GF-D8 (cell line): ENCODE results near the gene LYRM2.

Source experiments
- DNase-seq: peaks from one replicate; lab custom pipeline; 2025; lab: John Stamatoyannopoulos, UW

Gene LYRM2

DNA sequence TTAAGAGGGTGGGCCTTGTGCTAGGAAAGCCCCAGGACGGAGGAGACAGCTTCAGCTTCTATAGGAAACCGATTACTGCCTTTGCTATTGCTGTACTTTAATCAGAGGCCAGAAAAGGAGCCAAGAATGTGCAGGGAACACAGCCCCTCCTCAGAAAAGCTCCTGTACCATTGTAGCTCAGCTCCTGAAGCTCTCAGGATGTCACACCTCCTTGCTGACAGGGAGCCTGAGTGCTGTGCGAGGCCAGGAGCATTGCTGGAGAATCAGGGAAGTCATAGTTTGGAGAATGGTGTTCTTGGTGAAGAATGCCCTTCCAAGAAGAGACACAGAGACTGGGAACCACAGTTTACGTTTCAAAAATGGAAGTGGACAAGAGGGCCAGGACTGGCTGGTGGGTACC is 46.8 kb downstream of the LYRM2 start:
- no peak for DNase-seq

DNA sequence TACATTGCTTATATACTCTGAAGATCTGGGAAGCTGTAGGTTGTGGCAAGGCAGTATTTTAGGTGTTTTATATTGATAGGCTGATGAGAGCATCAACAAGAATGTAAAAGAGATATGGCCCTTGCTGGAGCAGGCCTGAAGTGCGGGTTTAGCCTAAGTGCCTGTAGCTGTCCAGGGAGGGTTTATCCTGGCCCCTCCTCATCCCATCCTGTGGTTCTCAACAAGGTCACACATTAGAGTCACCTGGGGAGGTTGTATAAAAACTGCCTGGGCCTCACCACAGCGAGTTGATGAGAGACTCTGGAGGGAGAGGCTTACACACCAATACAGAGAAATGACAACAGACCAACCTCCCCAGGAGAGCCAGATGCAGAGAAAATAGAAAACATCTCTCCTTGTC is 48.4 kb downstream of the LYRM2 start:
- no peak for DNase-seq

DNA sequence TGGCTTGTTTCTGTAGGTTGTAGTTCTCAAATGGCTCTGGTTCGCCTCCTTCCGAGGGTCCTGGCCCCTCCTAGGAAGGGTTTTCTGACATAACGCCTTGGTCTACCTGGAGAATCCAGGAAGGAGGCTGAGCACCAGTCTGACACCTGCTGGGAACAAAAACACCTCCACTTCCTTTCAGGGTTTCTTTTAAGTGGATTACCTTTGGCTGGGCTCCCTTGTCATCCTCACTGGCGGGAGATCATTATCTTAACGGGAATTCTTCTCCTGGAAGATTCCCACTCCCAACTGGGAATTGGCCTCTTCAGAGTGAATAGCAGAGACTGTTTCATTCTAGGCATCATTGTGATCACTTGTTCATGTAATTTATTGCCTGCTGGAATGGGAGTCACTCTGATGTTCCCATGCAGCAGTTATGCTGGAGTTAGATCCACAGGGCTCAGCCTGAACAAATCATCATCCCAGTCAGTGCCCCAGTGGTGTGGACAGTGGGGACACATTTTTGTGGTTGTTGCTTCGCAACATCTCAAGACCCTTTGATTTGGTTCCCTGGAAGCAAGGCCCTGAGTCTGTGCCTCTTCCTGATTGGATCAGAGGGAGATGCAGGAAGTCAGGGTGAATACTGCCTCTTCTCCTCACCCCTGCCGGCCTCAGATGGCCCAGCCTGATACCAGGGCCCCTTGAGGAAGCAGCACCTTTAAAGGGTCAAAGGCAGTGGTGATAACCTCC is 49.1 kb downstream of the LYRM2 start:
- DNase-seq = no peak

DNA sequence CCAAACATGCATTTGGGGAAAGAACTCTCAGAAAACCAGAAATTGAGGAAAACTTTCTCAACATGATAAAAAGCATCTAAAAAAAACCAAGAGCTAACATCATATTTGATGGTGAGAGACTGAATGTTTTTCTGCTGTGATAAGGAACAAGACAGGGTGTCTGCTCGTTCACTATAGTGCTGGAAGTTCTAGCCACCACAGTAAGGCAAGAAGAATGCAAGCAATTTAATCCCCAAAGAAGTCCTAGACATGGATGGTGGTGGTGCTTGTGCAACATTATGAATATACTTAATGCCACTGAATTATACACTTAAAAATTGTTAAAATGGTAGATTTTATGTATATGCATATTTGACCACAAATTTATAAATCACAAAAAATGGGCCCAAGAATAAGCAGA is 53.4 kb downstream of the LYRM2 start:
- DNase-seq = no peak

DNA sequence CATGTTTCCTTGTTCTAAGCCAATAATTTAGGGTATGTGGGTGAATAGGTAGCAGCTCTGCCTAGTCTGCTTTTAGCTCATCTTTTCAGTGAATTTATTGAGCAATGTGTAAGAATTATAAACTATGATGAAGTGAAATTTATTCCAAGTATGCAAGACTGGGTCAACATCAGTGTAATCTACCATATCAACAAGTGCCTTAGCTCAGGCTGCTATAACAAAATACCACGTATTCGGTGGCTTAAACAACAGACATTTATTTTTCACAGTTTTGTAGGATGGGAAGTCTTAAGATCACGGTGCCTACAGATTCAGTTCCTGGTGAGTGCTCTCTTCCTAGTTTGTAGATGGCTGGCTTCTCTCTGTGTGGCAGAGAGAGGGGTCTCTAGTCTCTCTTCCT is 54.0 kb downstream of the LYRM2 start:
- DNase-seq = no peak

DNA sequence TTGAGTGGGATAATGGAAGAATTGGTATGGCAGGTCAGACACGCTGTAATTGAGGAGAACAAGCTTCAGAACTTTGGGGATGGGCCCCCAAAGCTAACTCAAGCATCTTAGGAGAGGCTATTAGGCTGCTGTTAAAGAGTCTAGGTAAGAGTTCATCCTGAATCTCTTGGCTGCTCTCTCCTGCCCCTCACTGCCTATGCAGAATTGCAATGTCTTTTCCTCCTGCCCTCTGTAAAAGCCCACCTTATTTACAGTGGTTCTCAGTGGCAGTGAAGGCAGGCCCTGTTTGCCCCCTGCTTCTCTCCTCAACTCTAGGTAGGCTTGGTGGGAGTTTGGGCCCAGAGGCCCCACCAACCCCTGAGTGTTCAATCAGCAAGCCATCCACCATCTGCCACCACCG is 55.0 kb downstream of the LYRM2 start:
- DNase-seq = no peak

DNA sequence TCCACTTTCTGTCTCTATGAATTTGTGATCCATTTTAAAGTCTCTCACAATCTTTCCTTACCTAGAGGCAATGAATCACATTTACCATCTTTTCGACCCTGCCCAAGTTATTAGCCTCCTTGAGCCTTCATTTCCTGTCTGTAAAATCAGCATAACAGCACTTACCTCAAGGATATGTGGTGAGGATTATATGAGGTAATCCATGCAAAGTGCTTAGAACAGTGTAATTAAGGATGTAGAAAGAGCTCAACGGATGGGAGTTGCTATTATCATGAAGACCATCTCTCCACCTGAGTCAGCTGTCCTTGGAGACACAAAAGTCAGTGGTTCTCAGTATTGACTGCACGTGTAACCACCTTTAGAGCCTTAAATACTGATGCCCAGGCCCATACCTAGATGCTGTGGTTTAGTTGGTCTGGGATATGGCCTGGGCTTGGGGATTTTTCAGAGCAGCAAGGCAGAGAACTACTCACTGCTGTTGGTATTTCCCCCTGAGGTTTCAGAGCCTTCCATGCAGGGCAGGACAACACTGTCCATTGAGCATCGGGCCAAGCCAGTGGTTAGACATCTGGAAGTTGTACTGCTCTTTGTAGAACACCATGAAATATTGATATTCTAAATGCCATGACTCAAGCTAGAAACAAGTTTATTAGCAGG is 55.8 kb downstream of the LYRM2 start:
- DNase-seq = no peak

DNA sequence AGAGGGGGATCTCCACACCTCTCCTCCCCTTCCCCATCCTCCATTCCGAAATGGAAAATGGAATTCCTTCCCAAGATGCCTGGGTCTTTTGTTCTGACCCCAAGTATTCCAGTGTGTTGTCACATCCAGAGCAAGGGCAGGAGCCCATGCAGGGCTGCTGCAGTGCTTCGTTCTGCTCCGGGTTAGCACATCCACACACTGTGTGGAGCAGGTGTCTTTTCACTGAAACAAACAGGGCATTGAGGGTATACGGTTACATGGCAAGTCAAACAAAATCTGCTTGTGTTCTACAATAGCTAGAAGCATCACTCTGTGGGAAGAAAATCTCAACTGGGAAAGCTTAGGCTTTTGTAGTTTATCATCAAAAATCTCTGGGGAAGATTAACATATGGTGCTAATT is 56.9 kb downstream of the LYRM2 start:
- DNase-seq = no peak

DNA sequence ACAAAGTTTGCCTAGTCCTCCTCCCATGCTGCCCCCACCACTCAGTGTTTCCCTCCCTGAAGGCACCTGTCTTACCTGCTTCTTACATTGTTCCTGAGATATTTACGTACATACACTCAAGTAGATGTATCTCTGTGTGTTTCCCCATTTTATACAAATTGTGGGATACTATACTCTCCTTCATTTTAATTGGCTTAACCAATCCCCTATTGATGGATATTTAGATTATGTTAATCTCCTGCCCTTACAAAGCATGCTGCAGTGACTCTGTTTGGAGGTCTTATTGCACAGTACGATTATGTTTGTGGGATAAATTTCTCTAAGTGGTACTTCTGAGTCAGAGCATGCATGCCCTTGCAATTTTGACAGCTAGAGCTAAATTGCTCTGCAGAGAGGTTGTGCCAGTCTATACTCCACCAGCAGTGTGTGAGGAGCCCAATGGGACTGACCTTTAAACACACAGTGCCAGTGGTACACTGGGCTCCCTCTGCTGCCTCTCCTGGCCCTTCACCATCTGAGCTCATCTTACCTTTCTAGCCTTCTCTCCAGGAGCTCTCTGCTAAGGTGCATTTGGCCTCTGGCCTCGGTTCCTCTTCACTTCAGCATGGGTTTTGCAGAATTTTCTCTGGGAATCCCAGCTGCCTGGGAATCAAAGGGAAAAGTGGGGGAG is 57.4 kb downstream of the LYRM2 start:
- no peak for DNase-seq

DNA sequence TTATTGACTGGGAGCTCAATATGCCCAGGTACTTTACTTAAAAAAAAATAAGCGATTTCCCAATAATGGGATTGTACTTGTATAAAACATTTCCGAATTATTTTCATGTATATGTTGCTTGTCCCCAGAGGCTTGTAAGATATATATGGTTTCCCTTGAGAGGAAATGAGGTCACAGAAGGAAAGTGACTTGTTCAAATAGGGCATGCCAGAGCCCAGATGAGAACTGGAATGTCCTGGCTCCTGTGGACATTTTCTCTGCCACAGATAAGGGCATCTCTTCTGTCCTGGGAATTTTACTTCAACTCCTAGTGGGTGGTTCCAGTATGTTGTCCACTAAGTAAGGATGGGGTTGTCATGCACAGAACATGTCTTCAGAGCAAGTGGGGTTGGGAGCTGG is 63.0 kb downstream of the LYRM2 start:
- DNase-seq = no peak

DNA sequence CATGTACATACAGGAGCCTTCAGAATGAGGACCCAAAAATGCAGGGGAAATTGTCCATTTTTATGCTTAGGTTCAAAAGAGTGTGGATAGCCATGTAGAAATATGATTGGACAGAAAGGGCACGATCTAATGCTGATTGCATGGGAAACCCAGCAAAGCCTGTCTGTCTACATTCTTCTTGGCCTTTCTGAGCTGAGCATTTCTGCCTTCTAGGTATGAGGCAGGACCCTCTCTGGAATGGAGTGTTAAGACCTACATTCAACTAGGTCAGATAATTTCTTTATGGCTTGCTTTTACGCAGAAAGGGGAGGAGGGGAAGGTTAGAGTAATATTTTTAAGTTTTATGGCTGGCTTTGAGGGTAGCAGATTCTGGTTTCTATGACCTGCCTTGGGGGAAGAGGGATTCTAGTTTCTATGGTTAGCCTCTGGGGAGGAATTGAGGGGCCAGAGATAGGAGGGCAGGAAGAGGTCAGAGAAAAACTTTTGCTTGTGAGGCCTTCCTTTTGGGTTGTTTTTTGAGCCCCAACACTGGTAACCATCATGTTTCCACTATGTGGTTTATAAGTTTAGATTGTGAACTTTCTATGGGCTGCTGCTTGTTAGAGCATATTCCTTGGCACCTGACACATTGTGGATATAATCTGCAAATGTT is 63.5 kb downstream of the LYRM2 start:
- DNase-seq = no peak

DNA sequence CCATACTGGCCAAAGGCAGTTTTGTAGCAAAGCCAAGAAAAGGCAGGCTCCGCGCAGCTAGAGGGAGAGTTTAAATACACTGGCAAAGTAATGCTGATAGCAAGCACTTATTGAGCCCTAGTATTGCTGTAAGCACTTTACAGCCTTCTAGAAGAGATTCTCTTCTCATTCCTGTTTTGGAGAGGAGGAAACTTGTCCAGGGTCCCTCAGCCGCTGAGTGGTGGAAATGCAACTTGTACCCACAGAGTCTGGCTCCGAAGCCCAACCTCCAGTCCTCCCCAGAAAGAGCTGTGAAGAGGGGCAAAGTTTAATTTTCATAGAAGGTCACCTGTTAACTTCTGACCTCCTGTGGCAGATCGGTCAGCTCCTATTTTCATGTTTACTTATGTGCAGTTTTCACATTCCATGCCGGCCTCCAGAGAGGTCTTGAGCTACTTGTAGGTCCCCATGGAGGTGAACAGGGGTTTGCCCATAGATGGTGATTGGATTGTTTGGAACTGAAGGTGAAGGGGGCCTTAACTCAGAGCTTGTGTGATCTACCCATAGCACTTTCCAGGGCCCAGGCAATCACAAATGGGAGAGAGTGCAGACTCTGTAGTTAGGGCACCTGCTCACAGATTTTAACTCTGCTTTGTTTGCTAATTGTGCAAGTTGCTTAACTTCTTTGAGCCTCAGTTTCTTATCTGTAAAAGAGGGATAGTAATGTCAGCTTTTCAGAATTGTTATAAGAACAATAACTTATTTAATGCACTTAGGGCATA is 70.7 kb downstream of the LYRM2 start:
- DNase-seq = no peak

DNA sequence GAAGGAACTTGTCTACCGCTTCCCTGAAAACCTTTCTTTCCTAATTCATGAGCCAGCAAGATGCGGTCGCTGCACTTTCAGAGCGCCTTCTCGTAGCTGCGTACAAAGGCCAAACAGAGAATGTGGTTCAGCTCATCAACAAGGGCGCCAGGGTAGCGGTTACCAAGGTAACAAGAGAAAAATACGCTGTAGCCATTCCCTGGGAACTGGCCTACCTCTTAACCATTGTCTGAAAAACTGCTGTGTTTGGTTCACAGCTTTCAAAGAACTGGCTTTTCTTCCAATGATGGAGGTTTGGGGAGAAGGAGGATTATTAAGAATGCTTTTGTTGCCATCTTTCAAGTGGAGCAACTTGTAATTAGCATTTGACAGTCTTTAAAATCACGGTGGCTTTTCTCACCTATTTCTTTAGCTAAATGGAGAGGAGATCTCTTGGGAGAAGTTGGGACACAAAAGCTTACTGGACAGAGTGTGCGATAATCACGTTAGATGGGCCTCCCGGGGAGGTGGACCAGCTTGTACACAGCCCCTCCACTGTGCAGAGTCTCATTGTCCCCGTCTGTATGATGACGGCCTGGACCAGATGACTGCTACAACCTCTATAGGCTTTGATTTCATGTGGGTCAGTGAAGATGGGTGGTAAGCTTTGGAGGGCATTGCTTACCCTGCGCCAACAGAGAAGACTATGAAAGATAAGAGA is 71.5 kb downstream of the LYRM2 start:
- no peak for DNase-seq

DNA sequence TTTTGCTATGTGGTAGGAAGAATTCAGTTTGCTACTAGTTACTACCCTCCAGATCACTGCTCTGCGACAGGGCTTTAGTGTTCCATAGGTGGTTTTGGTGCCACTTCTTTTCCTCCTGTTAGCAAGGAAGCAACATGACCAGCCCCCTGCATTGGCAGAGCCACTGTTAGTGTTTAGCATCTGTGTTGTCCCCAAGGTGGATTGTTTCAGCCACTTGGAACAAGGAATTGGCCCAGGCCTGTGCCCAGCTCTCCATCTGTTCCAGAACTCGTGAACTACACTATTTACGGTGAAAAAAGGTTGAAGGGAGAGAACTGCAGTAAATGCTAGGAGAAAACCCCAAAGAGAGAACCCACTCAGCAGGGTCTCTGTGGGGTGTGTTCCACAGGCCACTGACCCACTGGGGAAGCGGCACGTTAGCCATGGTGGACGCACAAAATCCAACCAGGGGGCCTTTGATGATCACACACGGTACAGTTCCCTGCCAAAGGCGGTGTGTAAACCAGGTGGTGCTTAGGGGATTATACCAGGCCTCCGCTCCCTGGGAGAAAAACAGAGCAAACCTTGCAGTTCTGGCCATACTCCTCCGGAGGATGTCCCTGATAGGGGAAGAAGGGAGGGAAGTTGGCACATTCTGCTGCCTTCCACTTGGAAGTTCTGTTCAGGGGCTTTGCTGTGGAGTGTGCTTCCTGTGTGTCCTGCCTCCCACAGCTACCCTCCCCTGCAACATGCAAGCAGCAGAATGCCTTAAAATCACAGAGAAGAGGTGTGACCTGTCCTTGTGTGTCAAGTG is 72.3 kb downstream of the LYRM2 start:
- DNase-seq = no peak

DNA sequence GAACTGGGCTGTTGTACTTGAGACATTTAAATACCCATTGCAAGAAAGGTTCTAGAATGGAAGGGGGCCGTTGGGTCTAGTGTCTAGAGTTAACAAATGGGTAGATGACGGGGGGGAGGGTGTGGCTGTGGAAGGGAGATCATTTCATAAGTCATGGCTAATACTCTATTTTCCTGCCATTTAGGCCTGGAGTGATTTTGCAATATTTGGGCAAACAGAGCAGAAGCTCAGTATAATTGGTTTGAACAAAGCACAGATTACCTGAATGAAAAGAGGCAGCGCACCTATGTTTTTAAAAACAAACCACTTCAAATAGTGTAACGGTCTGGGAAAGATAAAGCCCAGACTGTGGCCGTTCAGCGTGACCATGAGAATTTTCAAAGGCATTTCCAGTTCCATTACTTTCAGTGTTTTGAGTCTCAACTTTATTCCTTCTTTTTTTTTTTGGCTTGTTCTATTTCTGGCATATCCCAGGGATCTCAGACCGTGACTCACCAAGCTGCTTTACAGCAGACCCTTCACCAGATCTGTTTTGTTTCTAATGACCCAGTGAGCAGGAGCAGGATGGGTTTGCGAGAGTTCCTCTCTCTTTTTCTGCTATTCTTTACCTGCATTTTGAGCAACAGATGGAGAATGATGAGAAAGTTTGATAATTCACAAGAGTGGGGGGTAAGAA is 73.7 kb downstream of the LYRM2 start:
- DNase-seq = no peak

DNA sequence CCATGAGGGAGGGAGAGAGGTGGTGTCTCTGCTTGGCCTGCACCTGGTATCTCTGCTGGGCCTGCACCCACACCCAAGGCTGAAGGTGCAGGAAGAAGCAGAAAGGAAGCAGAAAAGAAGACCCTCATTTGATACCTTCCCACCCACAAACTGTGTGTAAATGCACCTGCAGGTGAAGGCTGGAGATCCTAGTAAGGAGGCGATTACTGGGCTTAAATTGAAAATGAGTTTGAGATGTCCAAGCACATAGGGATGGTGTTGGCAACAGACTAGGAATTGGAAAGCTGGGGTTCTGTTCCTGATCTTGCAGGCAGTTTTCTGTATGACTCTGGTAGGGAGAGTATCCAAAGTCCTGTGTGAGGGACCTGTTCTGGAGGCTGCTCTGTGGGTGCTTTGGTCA is 74.7 kb downstream of the LYRM2 start:
- no peak for DNase-seq

DNA sequence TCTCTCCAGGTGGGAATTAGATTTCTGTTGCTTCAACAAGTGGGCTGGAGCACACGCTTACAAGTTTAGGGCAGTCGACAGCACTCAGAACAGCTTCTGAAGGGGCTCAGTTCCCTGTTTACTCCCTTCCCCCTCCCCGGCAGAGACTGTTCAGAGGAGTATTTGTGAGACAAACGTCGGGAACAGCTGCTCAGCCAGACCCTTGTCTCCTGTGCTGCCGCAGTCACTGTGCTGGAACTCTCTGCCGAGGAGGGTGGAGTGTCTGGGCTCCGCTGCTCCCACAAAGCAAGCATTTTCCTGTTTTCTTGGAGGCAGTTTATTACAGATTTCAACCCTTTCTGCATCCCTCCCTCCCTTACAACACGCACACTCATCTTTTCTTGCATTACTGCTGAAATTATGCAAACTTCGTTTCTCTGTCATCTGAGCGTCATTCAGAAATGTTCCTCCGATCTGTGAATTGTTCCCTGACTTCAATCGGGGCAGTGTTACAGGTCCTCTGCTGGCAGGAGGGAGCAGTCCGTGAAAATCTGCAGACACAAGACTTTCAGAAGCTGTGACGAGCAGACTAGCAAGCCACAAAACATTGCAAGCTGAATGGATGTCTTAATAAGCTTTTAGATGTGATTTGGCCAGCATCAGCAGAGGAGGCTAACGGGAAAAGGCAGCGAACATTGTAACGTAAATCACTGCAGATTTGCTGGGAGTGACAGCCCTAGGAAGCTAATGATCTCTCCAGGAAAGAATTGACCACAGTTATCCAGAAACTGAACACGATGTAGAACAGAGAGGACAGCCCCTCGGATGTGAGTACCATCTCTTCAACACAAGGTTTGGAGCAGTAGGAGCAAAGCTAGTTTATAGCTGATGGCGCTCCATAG is 76.2 kb downstream of the LYRM2 start:
- no peak for DNase-seq

DNA sequence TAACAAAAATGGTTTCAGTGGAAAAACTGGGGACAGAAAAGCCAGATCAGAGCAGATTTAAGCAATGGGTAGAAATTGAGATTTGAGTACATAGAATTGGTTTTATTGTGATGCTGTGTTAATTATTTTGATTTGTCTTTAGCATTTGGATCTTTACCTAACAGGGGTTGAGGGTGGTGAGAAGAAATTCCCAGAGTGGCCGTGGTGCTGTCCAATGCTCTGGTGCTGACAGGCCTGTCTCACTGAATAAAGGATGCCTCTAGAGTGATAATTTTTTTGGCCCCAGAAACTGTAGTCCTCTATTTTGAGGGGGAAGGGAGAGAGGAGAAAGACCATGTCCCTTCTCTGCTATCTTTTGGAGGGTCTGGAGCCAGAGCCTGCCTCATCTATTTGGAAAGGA is 79.1 kb downstream of the LYRM2 start:
- no peak for DNase-seq

DNA sequence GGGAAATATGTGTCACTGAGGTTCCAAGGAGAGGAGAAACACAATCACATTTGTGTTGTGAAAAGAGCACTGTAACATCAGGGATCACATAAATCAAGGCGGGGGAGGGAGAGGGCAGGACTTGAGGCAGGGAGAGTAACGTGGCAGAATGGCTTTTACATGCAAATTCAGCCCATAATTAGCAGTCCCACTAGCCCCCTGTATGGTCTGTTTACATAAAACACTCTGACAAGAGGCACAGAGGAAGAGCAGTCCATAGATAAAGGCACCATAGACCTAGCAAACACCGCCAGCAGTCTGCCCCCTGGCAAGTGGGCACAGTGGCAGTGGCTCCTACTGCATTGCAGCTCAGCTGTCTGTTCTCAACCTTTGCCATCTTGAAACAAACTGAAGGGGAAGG is 82.7 kb downstream of the LYRM2 start:
- DNase-seq = no peak
